Heart right ventricle (tissue), 16 donors: Measurements from ENCODE around the gene ANKRD60. TPM values are rescaled to one million over a fixed set of nuclear protein-coding genes. Genes with fewer than 3 reads are reported as not detected.

ENCODE experiments used
- ATAC-seq, 8 donors: fragments of 200-7000 bp; cut with Tn5 transposase; one replicate each; pipeline ENCODE4 v1.9.1; 2020; ENCODE audit warnings: mild to moderate bottlenecking in 8 of 8, moderate library complexity in 8 of 8, moderate number of reproducible peaks in 1 of 8
- DNase-seq, 2 donors: peaks; one replicate each; pipeline ENCODE4 v3.0.0-alpha.2; 2020
- H3K27ac ChIP-seq, 10 donors: fragments of 200-600 bp; sonication (generic) in 2 of 10; one replicate each; pipeline versions ENCODE4 v1.5.0 to v1.8.0; 2020 to 2022; ENCODE audit warnings: mild to moderate bottlenecking in 3 of 10
- H3K27me3 ChIP-seq, 7 donors: fragments of 200-600 bp; one replicate each; pipeline ENCODE4 v1.8.0; 2021 to 2022; ENCODE audit warnings: mild to moderate bottlenecking in 2 of 7
- H3K36me3 ChIP-seq, 9 donors: fragments of 200-600 bp; sonication (generic) in 1 of 9; one replicate each; pipeline versions ENCODE4 v1.5.0 to v1.8.0; 2020 to 2022; ENCODE audit warnings: mild to moderate bottlenecking in 2 of 9
- H3K4me1 ChIP-seq, 9 donors: fragments of 200-600 bp; sonication (generic) in 1 of 9; one replicate each; pipeline versions ENCODE4 v1.5.0 to v1.8.0; 2020 to 2022; ENCODE audit warnings: mild to moderate bottlenecking in 4 of 9
- H3K4me3 ChIP-seq, 10 donors: fragments of 200-600 bp; sonication (generic) in 2 of 10; one replicate each; pipeline versions ENCODE4 v1.5.0 to v1.8.0; 2020 to 2022; ENCODE audit warnings: mild to moderate bottlenecking in 7 of 10, moderate library complexity in 2 of 10
- H3K9me3 ChIP-seq, 11 donors: fragments of 200-600 bp in 10 of 11; sonication (generic) in 2 of 11; one replicate each; pipeline versions ENCODE4 v1.5.0 to v1.8.0; 2013 to 2022; ENCODE audit warnings: mild to moderate bottlenecking in 2 of 11, control low read depth in 1 of 11, moderate library complexity in 1 of 11
- CTCF ChIP-seq, 9 donors: fragments of 200-600 bp; sonication (generic) in 2 of 9; IDR thresholded peaks; one replicate each; pipeline versions ENCODE4 v1.5.0 to v1.8.0; 2021 to 2022; ENCODE audit warnings: antibody characterized with exemption in 9 of 9, mild to moderate bottlenecking in 5 of 9, moderate library complexity in 1 of 9
- WGBS, 2 donors: extraction: QIAGEN DNeasy Blood & Tissue Kit; methylation state at CpG; one replicate each; pipeline ENCODE4 v1.1.7; 2013; ENCODE audit warnings: inconsistent platforms in 1 of 2; 5-methylcytosine and 5-hydroxymethylcytosine counted together
- intact Hi-C, 10 donors: fragments of 100-400 bp; cut with DNase I; formaldehyde crosslinking; loops; one replicate each; pipeline versions ENCODE4 v1.11.1 to v1.14.2; 2022
- polyA plus RNA-seq, 2 donors: library from polyadenylated mRNA; stranded (reverse); fragments of 200-250 nt; gene quantifications; one replicate each; pipeline ENCODE4 v1.2.3, GENCODE V29; 2013
- total RNA-seq, 10 donors: library from RNA; stranded (reverse); fragmentation: NEBNext Ultra II Directional in 3 of 10; extraction: Animal tissue kit (Norgen Biotek cat#: 25700) in 3 of 10; gene quantifications; one replicate each; pipeline versions ENCODE4 v1.2.1 to v1.2.4, GENCODE V29; 2021 to 2023
- donor health status: Arrhythmogenic right ventricular cardiomyopathy.
- donor health status: ischemic (EF 13 %, LVEDD 7.1; RV severe dilation, severe dysfunction).
- donor health status: healthy with polysubstance abuse.
- donor health status: DM: no; HTN: yes; CAD: no.
- donor health status: DM: no; HTN: no; CAD: no.
- donor health status: ischemic (EF 25% LVEDD 6.9; RV normal size, moderate dysfunction).
- donor health status: ischemic (EF 25% LVEDD 5.7; RV mildly dilated, moderate dysfunction).
- donor health status: healthy.
- donor health status: DM: yes; HTN: yes; CAD: no.
- donor health status: Ischemic cardiomyopathy.
- donor health status: ischemic (EF 35%, LVEDD 5.7; RV mildly dilated, moderate dysfunction).
- donor health status: nonischemic (EF 11% LVEDD 7.7; RV severe dilation, severe dysfunction).
- donor health status: DM: yes; HTN: yes; CAD: no.
- donor health status: PGD.
- donor health status: ischemic (EF 29% LVEDD 5.4; RV normal size, mild dysfunction).
- donor health status: nonischemic (EF 23%, LVEDD 6.1; RV moderate dilation, normal function).

ANKRD60 gene
- total and polyA plus RNA-seq, 12 donors: not detected

- H3K36me3 ChIP-seq: no peaks in the 10 kb centered on the region
- H3K4me3 ChIP-seq: peak overlapping the region in 8 of 10 donors; percentile 21 to 48 (median 32)
- DNase-seq: peak; percentile 16 to 72
- H3K27me3 ChIP-seq: peaks cover 0 to 36% (median 16%) of the 10 kb centered on the region in 7 donors
- TF ChIP-seq CTCF (IDR thresholded peaks at IDR 0.05): peak; percentile 94 to 100 (median 99)
- 2% methylated on average over 46 of the region's 46 CpGs for WGBS, 2 donors
- peaks cover 0 to 13% (median 4%) of the 10 kb centered on the region in 11 donors for H3K9me3 ChIP-seq
- no peak overlapping the region for H3K27ac ChIP-seq
- peak; percentile 65 to 83 (median 78) for ATAC-seq
- intact Hi-C loops: loop anchor here (1.0 to 10.0 kb wide), 7 partner anchors 522 to 582 kb away; no protein-coding TSS in a partner anchor
- peaks cover 0 to 26% (median 12%) of the 10 kb centered on the region in 9 donors for H3K4me1 ChIP-seq
These were observed 48.9 kb downstream of the ANKRD60 start for GRCh38 chr20:58179432-58180099.

- intact Hi-C loops: loop anchor here in 9 of 10 donors (1.0 to 10.0 kb wide), 6 partner anchors 522 to 582 kb away; no protein-coding TSS in a partner anchor
- Histone ChIP-seq H3K9me3 (peaks cover 0 to 8% (median 0%) of the 10 kb centered on the region in 11 donors), H3K27ac (no peak overlapping the region), H3K4me3 (peak overlapping the region in 6 of 10 donors; percentile 21 to 48 (median 33)), H3K27me3 (peaks cover 0 to 36% (median 16%) of the 10 kb centered on the region in 7 donors), H3K4me1 (peaks cover 0 to 31% (median 15%) of the 10 kb centered on the region in 9 donors), H3K36me3 (no peaks in the 10 kb centered on the region)
- no peak for TF ChIP-seq CTCF (IDR thresholded peaks at IDR 0.05)
- ATAC-seq: no peak
- 53 to 56% methylated on average over 9 of the region's 9 CpGs for WGBS, 2 donors
- DNase-seq: no peak
These were observed 49.4 kb downstream of the ANKRD60 start for GRCh38 chr20:58179083-58179431.

- WGBS, 2 donors: 93 to 94% methylated on average over 10 of the region's 10 CpGs
- intact Hi-C loops: loop anchor here in 6 of 10 donors (1.0 to 10.0 kb wide), 5 partner anchors 520 to 580 kb away; no protein-coding TSS in a partner anchor
- H3K27me3 ChIP-seq: peaks cover 0 to 34% (median 16%) of the 10 kb centered on the region in 7 donors
These were observed 50.7 kb downstream of the ANKRD60 start for GRCh38 chr20:58177799-58178198.

GRCh38 chr20:58175836-58176235, 52.6 kb downstream of the ANKRD60 start:
- TF ChIP-seq CTCF (IDR thresholded peaks at IDR 0.05): no peak
- peaks cover 0 to 26% (median 15%) of the 10 kb centered on the region in 7 donors for H3K27me3 ChIP-seq
- no peaks in the 10 kb centered on the region for H3K9me3 ChIP-seq
- intact Hi-C loops: loop anchor here in 3 of 10 donors (5.0 to 10.0 kb wide), 3 partner anchors 519 to 524 kb away; no protein-coding TSS in a partner anchor
- H3K4me1 ChIP-seq: peaks cover 3 to 32% (median 18%) of the 10 kb centered on the region in 9 donors
- 98% methylated on average over 5 of the region's 5 CpGs for WGBS, 2 donors
- DNase-seq: no peak
- no peak overlapping the region for H3K4me3 ChIP-seq
- H3K36me3 ChIP-seq: no peaks in the 10 kb centered on the region
- ATAC-seq: no peak
- peak overlapping the region in 9 of 10 donors; percentile 32 to 85 (median 72) for H3K27ac ChIP-seq

More at GRCh38 chr20:58177799-58178198, 50.7 kb downstream of the ANKRD60 start:
- H3K36me3 ChIP-seq: no peaks in the 10 kb centered on the region
- H3K4me1 ChIP-seq: peaks cover 3 to 32% (median 18%) of the 10 kb centered on the region in 9 donors
- H3K4me3 ChIP-seq: no peak overlapping the region
- no peaks in the 10 kb centered on the region for H3K9me3 ChIP-seq
- DNase-seq (no peak), ATAC-seq (no peak)
- no peak overlapping the region for H3K27ac ChIP-seq
- TF ChIP-seq CTCF (IDR thresholded peaks at IDR 0.05): no peak
